Measurements from ENCODE around the gene MOV10. TPM values are rescaled to one million over a fixed set of nuclear protein-coding genes. Genes with fewer than 3 reads are reported as not detected.
A peak's percentile ranks its signal among the peaks of the same experiment; 100 is the strongest.
"Not testable (repeated sequence)": the region's sequence is repeated elsewhere in the genome, so short reads cannot be mapped to it uniquely, and the experiment has no call there.

MOV10 gene
- total RNA-seq, 2 donors from 2014 or later, result 113 to 124 TPM

GRCh38 chr1:112722601-112723510, 48.4 kb downstream of the MOV10 start:
- no peak overlapping the region for H3K27ac ChIP-seq (ENCODE audit: low read depth, low read length)
- peak; percentile 84 for DNase-seq

GRCh38 chr1:112723511-112723839, 49.0 kb downstream of the MOV10 start:
- H3K9me3 Mint-ChIP-seq, result peaks cover 3% of the 10 kb centered on the region
- Histone ChIP-seq H3K27ac (ENCODE audit: low read depth, low read length) (no peak overlapping the region), H3K9me3 (ENCODE audit: control insufficient read depth, low read length) (no peaks in the 10 kb centered on the region), H3K27me3 (ENCODE audit: control insufficient read depth, insufficient read depth, low read length, poor library complexity, severe bottlenecking) (peaks cover 28% of the 10 kb centered on the region), H3K4me3 (ENCODE audit: low read length) (no peak overlapping the region), H3K36me3 (ENCODE audit: control insufficient read depth, insufficient read depth, low read length) (no peaks in the 10 kb centered on the region), H3K4me1 (ENCODE audit: control insufficient read depth, insufficient read depth, low read length) (peaks cover 9% of the 10 kb centered on the region), H3K9ac (ENCODE audit: extremely low read depth, low read length, poor library complexity, severe bottlenecking) (no peak overlapping the region)
- peaks cover 55% of the 10 kb centered on the region for H3K27me3 Mint-ChIP-seq (ENCODE audit: insufficient read depth)
- H3K27ac Mint-ChIP-seq, result peak overlapping the region; percentile 2
- peak overlapping the region; percentile 45 for H3K4me3 Mint-ChIP-seq
- no peak for DNase-seq
- H3K4me1 Mint-ChIP-seq, result peaks cover 46% of the 10 kb centered on the region
- 81 to 82% methylated on average over 4 to 8 of the region's 8 CpGs for WGBS, 2 experiments (ENCODE audit: insufficient coverage in 1 of 2, insufficient read length in 1 of 2)
- no peak for TF ChIP-seq CTCF (conservative IDR thresholded peaks at IDR 0.05)
- H3K36me3 Mint-ChIP-seq (ENCODE audit: low read depth), result no peaks in the 10 kb centered on the region

More at GRCh38 chr1:112722601-112723510, 48.4 kb downstream of the MOV10 start:
- H3K9me3 ChIP-seq (ENCODE audit: control insufficient read depth, low read length), result no peaks in the 10 kb centered on the region
- H3K4me1 ChIP-seq (ENCODE audit: control insufficient read depth, insufficient read depth, low read length), result peaks cover 9% of the 10 kb centered on the region
- TF ChIP-seq CTCF (conservative IDR thresholded peaks at IDR 0.05), result peak; percentile 33
- no peaks in the 10 kb centered on the region for H3K36me3 ChIP-seq (ENCODE audit: control insufficient read depth, insufficient read depth, low read length)
- Mint-ChIP-seq H3K4me1 (peaks cover 43% of the 10 kb centered on the region), H3K27me3 (ENCODE audit: insufficient read depth) (peaks cover 57% of the 10 kb centered on the region), H3K9me3 (peaks cover under 1% of the 10 kb centered on the region), H3K27ac (peak overlapping the region; percentile 69), H3K36me3 (ENCODE audit: low read depth) (no peaks in the 10 kb centered on the region), H3K4me3 (peak overlapping the region; percentile 45)
- H3K4me3 ChIP-seq (ENCODE audit: low read length), result no peak overlapping the region
- H3K9ac ChIP-seq (ENCODE audit: extremely low read depth, low read length, poor library complexity, severe bottlenecking), result no peak overlapping the region
- whole genome bisulfite sequencing, 2 experiments (ENCODE audit: insufficient coverage in 1 of 2, insufficient read length in 1 of 2), result 25 to 27% methylated on average over 25 to 33 of the region's 35 CpGs
- H3K27me3 ChIP-seq (ENCODE audit: control insufficient read depth, insufficient read depth, low read length, poor library complexity, severe bottlenecking), result peaks cover 28% of the 10 kb centered on the region

- H3K36me3 Mint-ChIP-seq (ENCODE audit: low read depth); H3K36me3 ChIP-seq (ENCODE audit: control insufficient read depth, insufficient read depth, low read length); DNase-seq; H3K9me3 Mint-ChIP-seq; H3K4me3 ChIP-seq (ENCODE audit: low read length); H3K9me3 ChIP-seq (ENCODE audit: control insufficient read depth, low read length); H3K9ac ChIP-seq (ENCODE audit: extremely low read depth, low read length, poor library complexity, severe bottlenecking); H3K4me1 ChIP-seq (ENCODE audit: control insufficient read depth, insufficient read depth, low read length); H3K27ac Mint-ChIP-seq; H3K4me3 Mint-ChIP-seq; H3K27ac ChIP-seq (ENCODE audit: low read depth, low read length): not testable (repeated sequence)
- WGBS, 2 experiments (ENCODE audit: insufficient coverage in 1 of 2, insufficient read length in 1 of 2), result 98 to 100% methylated on average over 1 to 2 of the region's 4 CpGs
- H3K27me3 ChIP-seq (ENCODE audit: control insufficient read depth, insufficient read depth, low read length, poor library complexity, severe bottlenecking), result peaks cover 23% of the 10 kb centered on the region
- peaks cover 49% of the 10 kb centered on the region for H3K27me3 Mint-ChIP-seq (ENCODE audit: insufficient read depth)
- H3K4me1 Mint-ChIP-seq, result peaks cover 44% of the 10 kb centered on the region
These were observed 49.8 kb downstream of the MOV10 start for GRCh38 chr1:112724240-112724639.

Measured in endodermal cell (in vitro differentiated cells).